Measurements from ENCODE around the gene ZBTB5.

DNA sequence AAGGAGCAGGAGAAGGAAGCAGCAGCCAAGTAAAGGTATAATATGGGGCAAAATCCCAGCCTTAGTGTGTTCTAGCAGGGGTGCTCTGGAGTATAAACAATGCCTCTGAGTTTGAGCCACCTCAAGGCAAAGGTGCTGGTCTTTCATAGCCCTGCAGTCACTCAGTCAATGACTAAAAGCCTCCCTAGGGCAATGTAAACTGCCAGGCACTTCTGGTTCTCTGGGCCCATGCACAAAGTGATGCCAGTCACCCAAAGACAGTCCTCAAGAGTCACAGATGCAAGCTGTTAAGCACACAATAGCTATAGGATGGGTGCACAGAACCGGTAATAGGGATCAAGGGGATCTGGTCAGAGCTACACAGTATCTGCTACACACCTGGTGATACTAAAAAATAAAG is 12.6 kb downstream of the ZBTB5 start:
- TF ChIP-seq, protein P1, sequence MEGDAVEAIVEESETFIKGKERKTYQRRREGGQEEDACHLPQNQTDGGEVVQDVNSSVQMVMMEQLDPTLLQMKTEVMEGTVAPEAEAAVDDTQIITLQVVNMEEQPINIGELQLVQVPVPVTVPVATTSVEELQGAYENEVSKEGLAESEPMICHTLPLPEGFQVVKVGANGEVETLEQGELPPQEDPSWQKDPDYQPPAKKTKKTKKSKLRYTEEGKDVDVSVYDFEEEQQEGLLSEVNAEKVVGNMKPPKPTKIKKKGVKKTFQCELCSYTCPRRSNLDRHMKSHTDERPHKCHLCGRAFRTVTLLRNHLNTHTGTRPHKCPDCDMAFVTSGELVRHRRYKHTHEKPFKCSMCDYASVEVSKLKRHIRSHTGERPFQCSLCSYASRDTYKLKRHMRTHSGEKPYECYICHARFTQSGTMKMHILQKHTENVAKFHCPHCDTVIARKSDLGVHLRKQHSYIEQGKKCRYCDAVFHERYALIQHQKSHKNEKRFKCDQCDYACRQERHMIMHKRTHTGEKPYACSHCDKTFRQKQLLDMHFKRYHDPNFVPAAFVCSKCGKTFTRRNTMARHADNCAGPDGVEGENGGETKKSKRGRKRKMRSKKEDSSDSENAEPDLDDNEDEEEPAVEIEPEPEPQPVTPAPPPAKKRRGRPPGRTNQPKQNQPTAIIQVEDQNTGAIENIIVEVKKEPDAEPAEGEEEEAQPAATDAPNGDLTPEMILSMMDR (IDR thresholded peaks at IDR 0.05) = no peak
- TF ChIP-seq POLR2A (IDR thresholded peaks at IDR 0.05) = no peak

Data from Peyer's patch (tissue), 4 donors.